Mononuclear cell (primary cell): ENCODE results near the gene MAP4K2. TPM values are rescaled to one million over a fixed set of nuclear protein-coding genes. Genes with fewer than 3 reads are reported as not detected.
A peak's percentile ranks its signal among the peaks of the same experiment; 100 is the strongest.

Experiments
- H3K27me3 ChIP-seq: 2 replicates; pipeline ENCODE4 v1.6.0; 2011; ENCODE audit warnings: low read length, control low read depth; ENCODE audit not compliant: insufficient read depth
- H3K4me1 ChIP-seq: 2 replicates; pipeline ENCODE4 v1.5.1; 2011; ENCODE audit warnings: mild to moderate bottlenecking, low read length, control low read depth; ENCODE audit not compliant: insufficient read depth
- H3K4me3 ChIP-seq: 2 replicates; pipeline ENCODE4 v1.5.1; 2011; ENCODE audit warnings: mild to moderate bottlenecking, low read length, moderate library complexity
- H3K9me3 ChIP-seq: 2 replicates; pipeline ENCODE4 v1.5.1; 2011; ENCODE audit warnings: low read depth, mild to moderate bottlenecking, control low read depth, low read length
- total RNA-seq: library from RNA; depleted of rRNA; stranded (reverse); fragments of >200 nt; gene quantifications from one replicate; pipeline ENCODE4 v1.2.3, GENCODE V29; 2012

MAP4K2 gene
- total RNA-seq, 1 donor = 41.6 TPM

DNA sequence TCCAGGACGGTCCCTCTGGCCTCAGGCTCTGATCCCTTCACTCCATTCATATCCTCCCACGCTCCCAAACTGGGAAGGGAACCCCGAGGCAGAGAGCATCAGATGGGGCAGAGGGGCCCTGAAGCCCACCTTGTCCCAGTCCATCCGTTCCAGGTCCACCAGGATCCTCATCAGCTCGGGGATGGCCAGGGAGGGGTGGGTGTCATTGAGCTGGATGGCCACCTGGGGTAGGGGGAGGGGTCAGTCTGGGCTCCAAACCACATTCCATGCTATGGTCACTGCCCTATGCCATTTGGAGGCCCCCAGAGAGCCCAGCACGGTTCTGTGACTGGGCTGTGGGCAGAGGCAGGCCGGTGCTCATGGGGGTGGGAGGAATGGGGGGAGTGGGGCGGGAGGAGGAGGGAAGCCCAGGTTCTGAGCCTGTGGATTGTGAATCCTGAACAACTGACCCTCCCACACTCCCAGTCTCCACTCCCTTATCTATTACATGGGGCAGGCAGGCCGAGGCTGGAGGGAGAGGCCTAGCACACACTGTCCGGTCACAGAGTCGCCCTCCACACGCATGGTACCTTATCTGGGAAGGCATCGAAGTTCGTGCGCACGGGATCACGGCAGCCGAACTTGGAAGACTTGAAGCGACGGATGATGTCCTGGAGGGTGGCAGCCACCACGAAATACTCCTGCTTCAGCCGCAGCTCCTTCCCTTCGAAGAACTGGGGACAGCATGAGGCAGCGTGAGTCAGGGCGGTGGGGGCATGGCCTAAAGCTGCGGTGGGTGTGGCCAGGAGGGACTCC is 48.7 kb downstream of the MAP4K2 start:
- Histone ChIP-seq H3K4me3 (no peak overlapping the region), H3K9me3 (no peaks in the 10 kb centered on the region), H3K4me1 (peaks cover 8% of the 10 kb centered on the region), H3K27me3 (no peaks in the 10 kb centered on the region)

DNA sequence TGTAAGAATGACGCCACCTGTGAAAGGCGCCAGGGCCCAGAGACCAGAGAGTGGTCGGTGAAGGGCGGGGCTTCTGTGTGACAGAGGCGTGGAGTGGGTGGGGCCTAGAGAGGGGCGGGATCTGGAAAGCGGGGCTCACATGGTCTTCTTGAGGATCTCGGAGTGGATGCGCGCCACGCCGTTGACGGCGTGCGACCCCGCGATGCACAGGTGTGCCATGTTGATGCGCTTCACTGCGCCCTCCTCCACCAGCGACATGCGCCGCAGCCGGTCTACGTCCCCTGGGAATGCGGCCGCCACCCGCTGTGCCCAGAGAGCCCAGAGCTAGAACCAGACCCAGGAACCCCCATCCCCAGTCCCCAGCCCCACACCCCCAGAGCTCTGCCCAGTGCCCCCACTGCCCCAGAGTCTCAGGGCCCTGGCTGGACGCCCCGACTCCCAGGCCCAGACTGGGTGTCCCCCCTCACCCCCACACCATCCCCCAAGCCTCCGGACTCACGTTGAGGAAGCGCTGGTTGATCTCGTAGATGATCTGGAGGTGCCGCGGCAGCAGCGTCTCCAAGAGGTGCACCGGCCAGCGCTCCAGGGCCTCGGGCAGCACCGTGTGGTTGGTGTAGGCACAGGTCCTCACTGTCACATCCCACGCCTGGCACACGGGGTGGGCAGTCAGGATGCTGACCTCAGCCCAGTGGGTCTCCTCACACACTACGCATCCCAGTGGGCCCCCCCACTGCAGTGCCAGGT is 49.5 kb downstream of the MAP4K2 start:
- Histone ChIP-seq H3K27me3 (no peaks in the 10 kb centered on the region), H3K4me3 (no peak overlapping the region), H3K9me3 (no peaks in the 10 kb centered on the region), H3K4me1 (peaks cover 6% of the 10 kb centered on the region)

DNA sequence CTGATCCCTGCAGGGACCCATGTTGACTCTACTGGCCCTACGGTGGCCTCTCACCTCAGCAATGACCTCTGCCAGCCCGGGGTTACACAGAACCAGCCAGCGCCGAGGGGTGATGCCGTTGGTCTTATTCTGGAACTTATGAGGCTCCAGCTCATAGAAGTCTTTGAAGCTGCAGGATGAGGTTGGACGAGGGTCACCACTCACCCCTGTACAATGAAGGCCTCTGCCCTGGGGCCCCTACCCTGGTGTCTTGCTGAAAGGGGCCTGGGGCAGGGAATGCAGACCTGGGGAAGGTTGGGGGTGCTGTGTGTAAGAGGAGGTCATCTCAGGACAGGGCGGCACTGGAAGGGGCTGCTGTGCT is 50.0 kb downstream of the MAP4K2 start:
- Histone ChIP-seq H3K4me3 (no peak overlapping the region), H3K27me3 (no peaks in the 10 kb centered on the region), H3K4me1 (peaks cover 6% of the 10 kb centered on the region), H3K9me3 (no peaks in the 10 kb centered on the region)

DNA sequence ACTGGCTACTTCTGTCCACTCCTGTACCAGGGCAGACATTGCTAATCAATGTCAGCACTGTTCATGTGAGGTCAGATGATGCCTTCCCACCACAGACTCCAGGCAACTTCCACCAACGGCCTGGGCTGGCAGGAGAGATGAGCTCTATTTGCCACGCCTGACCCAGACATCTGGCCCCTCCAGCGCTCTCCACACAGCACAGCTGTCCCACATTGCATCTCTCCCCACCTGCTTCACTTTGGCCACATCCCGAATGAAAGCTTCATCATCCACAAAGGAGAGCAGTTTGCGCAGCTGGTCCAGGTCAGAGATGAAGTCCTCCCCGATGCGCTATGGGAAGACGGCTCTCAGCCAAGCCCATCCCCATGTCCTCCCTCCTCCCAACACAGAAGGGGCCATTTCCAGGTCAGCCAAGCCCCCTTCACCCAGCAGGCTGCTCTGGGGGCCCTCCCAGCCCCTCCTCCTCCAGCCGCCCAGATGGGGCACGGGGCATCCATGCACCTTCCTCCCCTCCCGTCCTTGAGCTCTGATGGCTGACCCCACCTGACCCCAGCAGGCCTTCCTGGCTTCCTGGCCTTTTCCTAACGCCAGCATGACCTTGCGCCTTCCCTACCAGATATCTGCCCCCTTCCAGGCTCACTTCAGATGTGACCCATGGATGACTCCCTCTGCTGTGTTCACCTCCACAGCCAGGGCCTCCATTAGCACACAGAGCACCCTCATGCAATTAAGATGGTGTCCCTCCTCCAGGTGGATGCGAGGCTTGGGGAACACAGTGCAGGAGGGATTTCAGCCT is 50.6 kb downstream of the MAP4K2 start:
- no peak overlapping the region for H3K4me3 ChIP-seq
- H3K4me1 ChIP-seq = peaks cover 6% of the 10 kb centered on the region
- no peaks in the 10 kb centered on the region for H3K9me3 ChIP-seq
- no peaks in the 10 kb centered on the region for H3K27me3 ChIP-seq

DNA sequence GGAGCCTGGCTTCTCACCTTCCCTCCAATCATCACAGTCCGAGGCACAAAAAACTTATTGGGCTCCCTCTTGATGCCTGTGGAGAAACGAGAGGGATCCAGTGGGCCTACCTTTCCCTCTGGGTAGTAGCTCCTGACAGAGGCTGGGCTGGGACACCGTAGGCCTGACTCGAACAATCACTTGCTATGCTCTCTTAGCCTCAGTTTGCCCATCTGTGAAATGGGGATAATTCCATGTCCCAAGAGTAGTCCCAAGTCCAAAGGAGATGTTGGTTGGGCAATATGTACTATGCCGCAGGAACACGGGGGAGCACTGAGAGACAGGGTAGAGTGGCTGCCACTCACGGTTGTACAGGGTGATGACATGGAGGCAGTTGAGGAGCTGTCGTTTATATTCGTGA is 51.4 kb downstream of the MAP4K2 start:
- Histone ChIP-seq H3K9me3 (no peaks in the 10 kb centered on the region), H3K4me1 (peaks cover 8% of the 10 kb centered on the region), H3K27me3 (no peaks in the 10 kb centered on the region), H3K4me3 (no peak overlapping the region)

DNA sequence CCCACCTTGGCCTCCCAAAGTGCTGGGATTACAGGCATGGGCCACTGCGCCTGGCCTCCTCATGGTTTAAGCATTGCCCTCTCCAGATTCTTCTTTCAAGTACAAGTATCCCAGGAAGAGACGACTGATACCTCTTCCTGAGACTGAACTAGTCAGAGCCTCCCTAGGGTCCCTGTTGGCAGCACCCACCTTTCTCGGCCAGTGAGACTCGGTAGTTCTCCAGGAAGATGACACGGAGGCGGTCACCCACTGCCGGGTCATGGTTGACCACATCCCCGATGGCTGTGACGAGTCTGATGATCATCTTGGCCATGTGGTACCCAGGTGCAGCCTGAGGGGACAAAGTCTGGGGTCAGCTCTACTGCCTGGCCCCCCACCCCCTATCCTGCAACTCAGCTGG is 51.9 kb downstream of the MAP4K2 start:
- Histone ChIP-seq H3K9me3 (no peaks in the 10 kb centered on the region), H3K4me1 (peaks cover 12% of the 10 kb centered on the region), H3K4me3 (no peak overlapping the region), H3K27me3 (no peaks in the 10 kb centered on the region)

DNA sequence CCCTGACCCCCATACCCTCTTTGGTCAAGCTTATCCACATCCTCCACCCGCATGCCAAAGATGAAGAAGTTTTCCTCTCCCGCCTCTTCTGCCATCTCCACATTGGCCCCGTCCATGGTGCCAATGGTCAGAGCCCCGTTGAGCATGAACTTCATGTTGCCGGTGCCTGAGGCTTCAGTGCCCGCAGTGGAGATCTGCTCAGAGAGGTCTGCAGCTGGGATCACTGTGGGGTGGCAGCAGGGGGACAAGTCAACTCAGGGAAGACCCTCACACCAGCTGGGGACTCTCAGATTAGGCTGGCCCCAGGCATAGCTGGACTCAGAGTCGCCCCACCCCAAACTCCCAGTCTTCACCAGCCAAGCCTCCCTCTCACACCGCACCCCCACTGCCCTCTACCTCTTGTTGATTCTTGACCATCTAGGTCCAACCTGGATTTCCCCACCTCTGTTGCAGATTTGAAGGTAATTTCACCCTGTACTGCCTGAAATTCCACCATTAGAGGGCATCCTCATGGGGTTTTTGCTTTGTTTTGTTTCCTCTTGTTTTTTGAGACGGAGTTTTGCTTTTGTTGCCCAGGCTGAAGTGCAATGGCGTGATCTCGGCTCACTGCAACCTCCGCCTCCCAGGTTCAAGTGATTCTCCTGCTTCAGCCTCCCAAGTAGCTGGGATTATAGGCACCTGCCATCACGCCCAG is 52.5 kb downstream of the MAP4K2 start:
- no peak overlapping the region for H3K4me3 ChIP-seq
- H3K27me3 ChIP-seq = no peaks in the 10 kb centered on the region
- no peaks in the 10 kb centered on the region for H3K9me3 ChIP-seq
- H3K4me1 ChIP-seq = peaks cover 19% of the 10 kb centered on the region

DNA sequence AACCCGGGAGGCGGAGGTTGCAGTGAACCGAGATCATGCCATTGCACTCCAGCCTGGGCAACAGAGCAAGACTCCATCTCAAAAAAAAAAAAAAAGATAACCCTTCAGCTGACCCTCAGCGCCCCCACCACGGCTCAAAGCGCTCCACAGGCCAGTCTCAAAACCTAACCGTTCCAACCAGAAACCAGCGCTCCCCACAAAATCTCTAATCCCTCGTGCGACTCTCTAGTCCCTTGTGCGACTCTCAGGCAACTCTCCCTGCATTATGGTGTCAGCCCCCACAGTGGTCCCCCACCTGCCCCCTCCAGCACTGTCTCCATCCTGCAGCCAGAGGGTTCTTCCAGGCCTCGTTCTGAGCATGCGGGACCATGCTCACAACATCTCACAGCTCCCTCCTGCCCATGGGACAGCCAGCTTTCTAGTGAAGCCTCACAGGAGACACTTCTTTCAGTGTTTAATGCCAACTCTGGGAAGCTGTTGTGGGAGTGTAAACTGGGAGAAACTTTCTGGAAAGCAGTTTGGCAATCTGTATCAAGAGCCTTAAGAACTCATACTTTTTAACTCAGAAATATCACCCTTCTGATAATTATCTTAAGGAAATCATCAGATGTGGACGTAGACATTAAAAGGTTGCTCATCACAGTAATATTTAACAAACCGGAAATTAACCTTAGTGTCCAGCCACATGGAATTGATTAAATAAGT is 54.9 kb downstream of the MAP4K2 start:
- H3K27me3 ChIP-seq = no peaks in the 10 kb centered on the region
- H3K4me1 ChIP-seq = peaks cover 27% of the 10 kb centered on the region
- H3K4me3 ChIP-seq = no peak overlapping the region
- no peaks in the 10 kb centered on the region for H3K9me3 ChIP-seq

DNA sequence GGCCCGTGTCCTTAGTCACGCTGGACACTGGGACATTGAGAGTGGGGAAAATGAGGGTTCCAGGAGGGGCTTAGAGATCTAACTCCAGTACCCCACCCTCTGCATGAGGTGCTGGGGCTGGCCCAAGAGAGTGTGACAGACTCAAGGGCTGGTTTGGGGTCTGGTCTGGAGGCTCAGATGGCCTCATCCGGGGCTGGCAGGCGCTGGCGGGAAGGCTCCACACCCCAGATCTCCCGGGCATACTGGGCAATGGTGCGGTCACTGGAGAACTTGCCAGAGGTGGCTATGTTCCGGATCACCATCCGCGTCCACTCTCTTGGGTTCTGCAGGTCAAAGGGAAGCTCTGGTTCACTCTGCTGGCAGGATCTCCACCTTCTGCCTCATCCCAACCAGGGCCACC is 56.5 kb downstream of the MAP4K2 start:
- Histone ChIP-seq H3K4me1 (peaks cover 39% of the 10 kb centered on the region), H3K9me3 (no peaks in the 10 kb centered on the region), H3K27me3 (no peaks in the 10 kb centered on the region), H3K4me3 (no peak overlapping the region)

DNA sequence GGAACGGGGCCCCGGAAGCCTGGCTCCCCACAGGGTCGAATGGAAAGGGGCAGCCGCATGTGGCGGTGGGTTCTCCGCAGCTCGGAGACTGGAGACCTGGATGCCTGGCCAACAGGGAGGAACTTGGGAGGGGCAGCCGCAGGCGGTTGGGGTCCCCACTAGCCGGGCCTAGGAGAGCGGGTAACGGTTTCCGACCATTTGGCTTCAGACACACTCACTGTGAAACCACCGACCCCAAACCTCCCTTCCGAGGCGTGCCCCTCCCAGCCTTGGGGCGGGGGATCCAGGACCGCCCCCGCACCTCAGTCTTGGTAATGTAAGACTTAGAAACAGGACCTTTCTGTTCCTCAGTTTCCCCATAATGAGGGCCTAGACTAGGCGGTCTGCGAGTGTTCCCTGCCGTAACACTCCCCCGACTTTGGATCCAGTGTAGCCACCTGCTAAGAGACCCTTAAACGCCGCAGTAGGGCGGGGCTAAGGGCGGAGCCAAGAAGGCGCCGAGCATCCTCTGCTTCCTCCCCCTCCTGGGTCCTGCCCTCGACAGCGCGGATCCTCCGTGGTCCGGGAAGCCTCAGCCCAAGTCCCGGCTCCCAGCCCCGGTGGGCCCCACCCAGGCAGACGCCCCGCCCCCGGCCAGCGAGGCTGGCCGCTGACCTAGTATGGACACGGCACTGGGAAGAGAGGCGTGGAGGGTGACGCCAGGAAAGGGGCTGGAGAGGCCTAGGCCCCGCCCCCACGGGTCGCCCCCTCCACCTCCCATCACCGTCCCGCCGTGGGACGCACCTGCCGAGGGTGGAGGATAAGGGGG is 57.3 kb downstream of the MAP4K2 start:
- H3K9me3 ChIP-seq = no peaks in the 10 kb centered on the region
- no peaks in the 10 kb centered on the region for H3K27me3 ChIP-seq
- peak overlapping the region; percentile 91 for H3K4me3 ChIP-seq
- H3K4me1 ChIP-seq = peaks cover 44% of the 10 kb centered on the region

DNA sequence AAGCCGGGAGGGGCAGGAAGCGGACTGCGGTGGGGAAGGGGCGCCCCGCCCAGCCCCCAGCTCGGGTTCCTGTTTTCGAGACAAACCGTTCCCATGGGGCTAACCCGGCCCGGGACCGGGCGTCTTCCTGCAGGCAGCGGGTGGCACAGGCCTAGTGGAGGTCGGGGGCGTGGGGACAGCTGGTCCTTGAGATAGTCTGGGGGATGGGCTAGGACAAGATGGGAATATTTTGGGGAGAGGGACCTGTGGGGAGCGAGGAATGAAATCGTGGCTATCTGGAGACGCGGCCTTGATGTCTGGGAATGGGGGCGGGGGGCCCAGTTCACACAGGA is 57.9 kb downstream of the MAP4K2 start:
- Histone ChIP-seq H3K4me1 (peaks cover 40% of the 10 kb centered on the region), H3K9me3 (no peaks in the 10 kb centered on the region), H3K4me3 (peak overlapping the region; percentile 91), H3K27me3 (no peaks in the 10 kb centered on the region)

DNA sequence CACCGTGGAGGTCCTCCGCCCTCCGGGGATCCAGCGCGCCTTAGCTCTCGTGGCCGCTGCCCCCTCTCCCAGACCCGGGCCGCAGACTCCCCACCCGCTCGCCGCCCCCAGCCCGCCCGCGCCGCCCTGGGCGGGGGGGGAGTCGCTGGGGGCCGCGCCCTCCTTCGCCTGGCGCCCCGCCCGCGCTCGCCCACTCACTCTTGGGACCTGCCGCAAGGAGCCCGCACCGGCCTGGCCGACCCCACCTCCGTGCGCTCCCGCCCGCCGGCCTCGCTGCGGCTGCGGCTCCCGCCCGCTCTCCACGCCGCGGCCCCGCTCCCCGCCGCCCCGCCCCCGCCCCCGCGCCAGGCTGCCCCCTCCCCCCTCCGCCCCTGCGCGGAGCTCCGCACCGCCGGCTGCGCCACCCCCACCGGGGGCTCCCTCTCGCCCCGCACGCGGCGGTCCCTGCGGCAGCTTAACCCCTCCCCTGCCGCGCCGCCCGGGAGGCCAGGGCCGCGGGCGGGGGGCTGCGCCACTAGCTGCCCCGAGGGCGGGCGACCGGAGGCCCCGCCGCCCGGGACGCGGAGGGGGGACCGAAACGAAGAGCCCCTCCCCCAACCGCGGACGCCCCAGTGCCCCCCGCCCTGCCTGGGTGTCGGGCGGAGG is 58.3 kb downstream of the MAP4K2 start:
- Histone ChIP-seq H3K27me3 (no peaks in the 10 kb centered on the region), H3K4me1 (peaks cover 40% of the 10 kb centered on the region), H3K4me3 (peak overlapping the region; percentile 91), H3K9me3 (no peaks in the 10 kb centered on the region)
